PC-9 (cell line): ENCODE data around the gene KMT5C.

Experiments used
- EZH2 ChIP-seq: fragments of 200-600 bp; sonication (generic); IDR thresholded peaks from 2 replicates; pipeline ENCODE4 v1.8.0; 2017; ENCODE audit warnings: antibody characterized with exemption, low read depth
- TF ChIP-seq, protein P1 (sequence below): fragments of 200-600 bp; sonication (generic); conservative IDR thresholded peaks from 2 replicates; pipeline ENCODE4 v1.6.1; 2017; ENCODE audit warnings: mixed run types, antibody characterized with exemption, mild to moderate bottlenecking, moderate library complexity

- TF ChIP-seq, protein P1, sequence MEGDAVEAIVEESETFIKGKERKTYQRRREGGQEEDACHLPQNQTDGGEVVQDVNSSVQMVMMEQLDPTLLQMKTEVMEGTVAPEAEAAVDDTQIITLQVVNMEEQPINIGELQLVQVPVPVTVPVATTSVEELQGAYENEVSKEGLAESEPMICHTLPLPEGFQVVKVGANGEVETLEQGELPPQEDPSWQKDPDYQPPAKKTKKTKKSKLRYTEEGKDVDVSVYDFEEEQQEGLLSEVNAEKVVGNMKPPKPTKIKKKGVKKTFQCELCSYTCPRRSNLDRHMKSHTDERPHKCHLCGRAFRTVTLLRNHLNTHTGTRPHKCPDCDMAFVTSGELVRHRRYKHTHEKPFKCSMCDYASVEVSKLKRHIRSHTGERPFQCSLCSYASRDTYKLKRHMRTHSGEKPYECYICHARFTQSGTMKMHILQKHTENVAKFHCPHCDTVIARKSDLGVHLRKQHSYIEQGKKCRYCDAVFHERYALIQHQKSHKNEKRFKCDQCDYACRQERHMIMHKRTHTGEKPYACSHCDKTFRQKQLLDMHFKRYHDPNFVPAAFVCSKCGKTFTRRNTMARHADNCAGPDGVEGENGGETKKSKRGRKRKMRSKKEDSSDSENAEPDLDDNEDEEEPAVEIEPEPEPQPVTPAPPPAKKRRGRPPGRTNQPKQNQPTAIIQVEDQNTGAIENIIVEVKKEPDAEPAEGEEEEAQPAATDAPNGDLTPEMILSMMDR = no peak
- no peak for TF ChIP-seq EZH2
These were observed 46.2 kb downstream of the KMT5C start, which contains the start of gene RPL28 for GRCh38 chr19:55385724-55386492.
